Caki2 (cell line): ENCODE data around the gene ZBED4. TPM values are rescaled to one million over a fixed set of nuclear protein-coding genes. Genes with fewer than 3 reads are reported as not detected.
"Not testable (repeated sequence)": the region's sequence is repeated elsewhere in the genome, so short reads cannot be mapped to it uniquely, and the experiment has no call there.

ENCODE experiments used
- DNase-seq: peaks from one replicate; pipeline ENCODE4 v3.0.0-alpha.2; 2015; ENCODE audit warnings: low read depth
- in situ Hi-C: cut with HindIII; loops from 2 replicates; pipeline ENCODE4 v1.10.0; 2016; ENCODE audit warnings: low sequenced_read_pairs, low pct_unique_long_range_greater_than_20kb, mixed read lengths
- total RNA-seq: library from RNA; depleted of rRNA; stranded (reverse); fragments of >200 nt; shearing (Covaris generic); gene quantifications from 2 replicates; pipeline ENCODE4 v1.2.3, GENCODE V29; 2014; ENCODE audit warnings: low replicate concordance; rRNA removed

ZBED4 gene
- total RNA-seq, result 8.8 and 13.7 TPM in 2 replicates

GRCh38 chr22:49852898-49853894, at the start of gene ZBED4:
TSS of gene ZBED4 (plus strand) at chr22:49853844. CDS start at chr22:49883663, 29,819 bp downstream.
- in situ Hi-C loops, result no loop called here
- DNase-seq, result peak; percentile 99

GRCh38 chr22:49807129-49807528, 46.5 kb upstream of the ZBED4 start:
- no peak for DNase-seq
- in situ Hi-C loops, result no loop called here

GRCh38 chr22:49807780-49808708, 45.6 kb upstream of the ZBED4 start:
- in situ Hi-C loops, result no loop called here
- no peak for DNase-seq

- peak; percentile 20 for DNase-seq
- in situ Hi-C loops, result no loop called here
Observed at GRCh38 chr22:49810363-49811019, 43.2 kb upstream of the ZBED4 start.

GRCh38 chr22:49811020-49811791, 42.4 kb upstream of the ZBED4 start:
- in situ Hi-C loops, result no loop called here
- no peak for DNase-seq

GRCh38 chr22:49812838-49813237, 40.8 kb upstream of the ZBED4 start:
- in situ Hi-C loops, result no loop called here
- no peak for DNase-seq

GRCh38 chr22:49814164-49814686, 39.4 kb upstream of the ZBED4 start:
- in situ Hi-C loops, result no loop called here
- DNase-seq, result no peak

- in situ Hi-C loops, result no loop called here
- DNase-seq, result no peak
Observed at GRCh38 chr22:49814856-49815255, 38.8 kb upstream of the ZBED4 start.

GRCh38 chr22:49815641-49816091, 38.0 kb upstream of the ZBED4 start:
- in situ Hi-C loops, result no loop called here
- DNase-seq, result peak; percentile 25

GRCh38 chr22:49817359-49817758, 36.3 kb upstream of the ZBED4 start:
- in situ Hi-C loops, result no loop called here
- no peak for DNase-seq

- DNase-seq, result no peak
- in situ Hi-C loops, result no loop called here
Observed at GRCh38 chr22:49820984-49821383, 32.7 kb upstream of the ZBED4 start.

GRCh38 chr22:49821741-49822140, 31.9 kb upstream of the ZBED4 start:
- DNase-seq, in situ Hi-C loops: not testable (repeated sequence)

GRCh38 chr22:49823289-49824045, 30.2 kb upstream of the ZBED4 start:
- in situ Hi-C loops, result no loop called here
- no peak for DNase-seq

GRCh38 chr22:49824185-49824925, 29.3 kb upstream of the ZBED4 start:
- in situ Hi-C loops, result no loop called here
- peak; percentile 66 for DNase-seq

GRCh38 chr22:49824936-49825335, 28.7 kb upstream of the ZBED4 start:
- DNase-seq, result no peak
- in situ Hi-C loops, result no loop called here

GRCh38 chr22:49825436-49825835, 28.2 kb upstream of the ZBED4 start:
- in situ Hi-C loops, result no loop called here

More at GRCh38 chr22:49825436-49825835, 28.2 kb upstream of the ZBED4 start:
- peak; percentile 65 for DNase-seq
